ENCODE results near the gene SYTL4. TPM values are rescaled to one million over a fixed set of nuclear protein-coding genes. Genes with fewer than 3 reads are reported as not detected.

The SYTL4 gene
- total and polyA plus RNA-seq, 5 experiments from 2014 or later: not detected

DNA sequence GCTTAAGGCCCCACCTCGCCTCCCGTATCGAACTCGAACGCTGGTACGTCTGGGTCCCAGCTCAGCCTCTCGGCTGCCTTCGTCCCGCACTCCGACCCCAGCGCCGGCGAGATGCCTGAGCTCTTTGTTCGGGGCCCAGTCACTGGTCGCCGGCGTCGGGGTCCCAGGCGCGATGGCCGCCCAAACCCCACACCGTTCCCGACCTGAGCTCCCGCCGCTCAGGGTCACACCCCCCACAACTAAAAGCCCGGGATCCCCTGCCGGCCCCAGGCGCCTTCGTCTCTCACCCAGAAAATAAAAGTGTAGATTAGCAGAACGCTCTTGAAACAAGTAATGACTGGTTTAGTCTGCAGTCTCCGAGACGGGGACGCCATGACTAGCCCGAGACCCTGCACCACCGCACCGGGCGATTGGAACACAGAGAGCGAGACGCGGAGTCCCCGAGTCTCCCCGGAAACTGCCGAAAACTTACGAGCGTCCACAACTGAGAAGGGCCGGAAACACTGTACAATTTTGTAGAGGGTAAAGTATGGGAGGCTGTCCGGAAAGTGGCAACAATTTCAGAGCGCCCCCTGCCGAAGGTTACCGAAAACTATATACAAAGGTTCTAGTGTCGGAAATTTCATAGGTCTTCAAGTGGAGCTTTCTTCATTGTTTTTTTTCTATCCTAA, 95.5 kb downstream of the SYTL4 start, which contains the start of gene TSPAN6:
Gene TSPAN6 (minus strand): TSS at position 486 of the 671 bp plus-strand sequence. CDS start 112 bp downstream, at position 374.
- peak; percentile 99 to 100 for ATAC-seq
- peaks cover 3 to 11% (median 9%) of the 10 kb centered on the region in 4 donors for H3K4me1 Mint-ChIP-seq
- H3K9me3 Mint-ChIP-seq: peaks cover 0 to 12% (median 0%) of the 10 kb centered on the region in 9 donors
- H3K27me3 Mint-ChIP-seq: peaks cover 0 to 19% (median 13%) of the 10 kb centered on the region in 5 donors
- peak; percentile 50 to 86 (median 68) for DNase-seq
- POLR2A ChIA-PET: no interaction called here
- H3K27ac Mint-ChIP-seq: peak within 1 kb of the TSS; percentile 80 to 96 (median 93)
- peaks cover 0 to 8% (median 0%) of the 10 kb centered on the region in 3 donors for H3K36me3 Mint-ChIP-seq
- peak within 1 kb of the TSS; percentile 82 to 97 (median 94) for H3K4me3 Mint-ChIP-seq

DNA sequence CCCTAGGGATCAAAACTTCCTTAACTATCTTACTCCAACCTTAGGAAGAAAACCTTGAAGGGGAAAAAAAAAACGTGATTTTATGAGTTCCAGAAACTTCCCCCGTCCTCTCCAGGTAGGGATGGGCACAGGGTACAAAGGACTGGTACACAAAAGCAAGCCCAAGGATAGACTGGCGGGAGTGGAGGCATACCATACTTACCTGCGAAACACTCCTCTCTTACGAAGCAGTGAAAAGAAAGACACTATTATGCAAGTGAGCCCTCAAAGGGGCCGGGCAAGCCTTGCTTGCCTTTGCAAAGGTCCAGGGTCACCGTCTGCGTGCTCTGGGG, 96.0 kb downstream of the SYTL4 start:
- H3K36me3 Mint-ChIP-seq: peaks cover 0 to 8% (median 0%) of the 10 kb centered on the region in 3 donors
- peak overlapping the region in 6 of 10 donors; percentile 9 to 93 (median 46) for H3K27ac Mint-ChIP-seq
- POLR2A ChIA-PET: no interaction called here
- H3K9me3 Mint-ChIP-seq: peaks cover 0 to 12% (median 0%) of the 10 kb centered on the region in 9 donors
- peak in 1 of 10 donors; percentile 1 for DNase-seq
- ATAC-seq: peak in 1 of 2 donors; percentile 4
- H3K4me1 Mint-ChIP-seq: peaks cover 3 to 11% (median 9%) of the 10 kb centered on the region in 4 donors
- peaks cover 0 to 16% (median 12%) of the 10 kb centered on the region in 5 donors for H3K27me3 Mint-ChIP-seq
- H3K4me3 Mint-ChIP-seq: peak overlapping the region; percentile 82 to 97 (median 94)

DNA sequence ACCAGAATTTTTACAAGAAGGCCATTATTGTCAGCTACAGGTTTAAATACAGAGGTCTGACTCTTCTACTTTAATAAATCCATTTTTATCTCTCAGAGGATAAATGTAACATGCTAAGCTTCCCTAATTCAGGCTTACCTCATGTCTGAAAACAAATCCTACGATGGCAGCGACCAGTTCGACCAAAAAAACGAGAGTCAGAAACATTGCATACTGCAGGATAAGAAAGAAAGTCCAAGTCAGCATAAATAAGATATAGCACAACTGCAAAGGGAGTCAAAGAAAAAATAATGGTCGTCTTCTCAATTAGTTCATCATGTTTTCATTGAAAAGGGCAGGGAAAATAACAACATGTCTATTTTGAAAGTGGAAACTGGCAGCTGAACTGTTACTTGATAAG, 96.9 kb downstream of the SYTL4 start:
- Mint-ChIP-seq H3K27me3 (peaks cover 0 to 14% (median 9%) of the 10 kb centered on the region in 5 donors), H3K27ac (no peak overlapping the region), H3K36me3 (peaks cover 0 to 12% (median 0%) of the 10 kb centered on the region in 3 donors), H3K4me3 (peak overlapping the region in 2 of 10 donors; percentile 8 to 18), H3K9me3 (peaks cover 0 to 12% (median 0%) of the 10 kb centered on the region in 9 donors), H3K4me1 (peaks cover 3 to 11% (median 9%) of the 10 kb centered on the region in 4 donors)
- POLR2A ChIA-PET: no interaction called here
- no peak for DNase-seq
- ATAC-seq: no peak

DNA sequence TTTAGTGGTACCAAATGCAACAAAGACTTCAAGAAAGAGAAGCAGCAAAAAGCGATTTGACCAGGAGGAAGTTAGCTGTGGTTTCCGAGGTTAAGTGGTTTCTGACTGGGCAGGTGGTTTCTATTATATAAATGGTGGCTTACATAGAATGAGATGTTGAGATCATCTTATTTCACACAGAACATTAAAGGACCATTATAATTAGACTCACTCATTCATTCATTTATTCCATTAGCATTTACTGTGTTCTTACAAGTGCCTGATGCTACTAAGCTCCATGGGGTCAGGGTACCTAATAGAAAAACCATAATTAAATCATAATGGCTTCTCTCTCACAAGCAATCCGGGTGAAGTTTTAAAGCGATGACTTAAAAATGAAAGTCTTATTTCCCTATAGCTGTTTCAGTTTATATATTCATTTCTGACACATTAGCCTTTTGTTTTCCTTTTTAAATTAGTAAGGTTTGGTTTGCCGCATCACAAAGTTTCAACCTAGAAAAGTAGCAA, 105.9 kb downstream of the SYTL4 start:
- Mint-ChIP-seq H3K4me1 (peaks cover 4 to 10% (median 8%) of the 10 kb centered on the region in 4 donors), H3K27me3 (peaks cover 0 to 8% (median 0%) of the 10 kb centered on the region in 5 donors), H3K4me3 (no peak overlapping the region), H3K27ac (peak overlapping the region in 1 of 10 donors; percentile 29), H3K36me3 (peaks cover 0 to 9% (median 0%) of the 10 kb centered on the region in 3 donors), H3K9me3 (peaks cover 0 to 2% (median 0%) of the 10 kb centered on the region in 9 donors)
- DNase-seq (peak in 1 of 10 donors; percentile 1), ATAC-seq (no peak)
- POLR2A ChIA-PET: no interaction called here

Other genes starting within 250 kb of the SYTL4 start
- not detected for gene TNMD, start 147.2 kb downstream of the SYTL4 start, total RNA-seq
- not detected for gene TNMD, start 147.2 kb downstream of the SYTL4 start, polyA plus RNA-seq
- 1 to 10 TPM; 1.9 to 2.8 TPM for gene TSPAN6, start 95.3 kb downstream of the SYTL4 start, total RNA-seq
- 1 to 10 TPM; 3.2 to 5.6 (median 5.4) TPM for gene TSPAN6, start 95.3 kb downstream of the SYTL4 start, polyA plus RNA-seq
- not detected for gene SRPX2, start 87.9 kb downstream of the SYTL4 start, total RNA-seq
- not detected for gene SRPX2, start 87.9 kb downstream of the SYTL4 start, polyA plus RNA-seq
- 10 to 100 TPM; 12.7 to 15.2 TPM for gene CSTF2, start 88.3 kb upstream of the SYTL4 start, total RNA-seq
- gene CSTF2, start 88.3 kb upstream of the SYTL4 start, polyA plus RNA-seq: 10 to 100 TPM in 1 of 3 donors, 1 to 10 TPM in 2; 6.8 to 13.7 (median 8.5) TPM
- not detected for gene NOX1, start 142.2 kb upstream of the SYTL4 start, total RNA-seq
- not detected for gene NOX1, start 142.2 kb upstream of the SYTL4 start, polyA plus RNA-seq
- gene XKRX, start 196.8 kb upstream of the SYTL4 start, total RNA-seq: 1 to 10 TPM; 1.8 to 2.3 TPM
- 1 to 10 TPM in 2 of 3 donors, under 1 TPM in 1; 0.48 to 1.5 (median 1.2) TPM for gene XKRX, start 196.8 kb upstream of the SYTL4 start, polyA plus RNA-seq
- gene ARL13A, start 237.6 kb upstream of the SYTL4 start, total RNA-seq: not detected
- gene ARL13A, start 237.6 kb upstream of the SYTL4 start, polyA plus RNA-seq: not detected

Measured in naive thymus-derived CD8-positive, alpha-beta T cell (primary cell).